Endodermal cell (in vitro differentiated cells): ENCODE data around the gene NAT8L. TPM values are rescaled to one million over a fixed set of nuclear protein-coding genes. Genes with fewer than 3 reads are reported as not detected.
A peak's percentile ranks its signal among the peaks of the same experiment; 100 is the strongest.

Experiments used
- DNase-seq: peaks from one replicate; pipeline ENCODE4 v3.0.0-alpha.2; 2017
- H3K27ac ChIP-seq: 2 replicates; pipeline ENCODE4 v1.5.1; 2013; ENCODE audit warnings: mild to moderate bottlenecking, low read depth, low read length, moderate library complexity
- H3K27me3 ChIP-seq: 2 replicates; pipeline ENCODE4 v1.6.1; 2013; ENCODE audit warnings: mild to moderate bottlenecking, low read length, moderate library complexity; ENCODE audit not compliant: insufficient read depth, control insufficient read depth, poor library complexity, severe bottlenecking
- H3K36me3 ChIP-seq: 2 replicates; pipeline ENCODE4 v1.7.0; 2013; ENCODE audit warnings: mild to moderate bottlenecking, low read length, moderate library complexity; ENCODE audit not compliant: control insufficient read depth, insufficient read depth
- H3K4me1 ChIP-seq: one replicate; pipeline ENCODE4 v1.7.0; 2013; ENCODE audit warnings: low read length; ENCODE audit not compliant: control insufficient read depth, insufficient read depth
- H3K4me3 ChIP-seq: 2 replicates; pipeline ENCODE4 v1.5.1; 2013; ENCODE audit warnings: mild to moderate bottlenecking, low read length, moderate library complexity
- H3K9ac ChIP-seq: 2 replicates; pipeline ENCODE4 v1.6.1; 2013; ENCODE audit warnings: mild to moderate bottlenecking, low read length, moderate library complexity; ENCODE audit not compliant: poor library complexity, severe bottlenecking; ENCODE audit errors: extremely low read depth
- H3K9me3 ChIP-seq: 2 replicates; pipeline ENCODE4 v1.6.1; 2013; ENCODE audit warnings: mild to moderate bottlenecking, low read length, moderate library complexity; ENCODE audit not compliant: control insufficient read depth
- H3K27ac Mint-ChIP-seq: 2 replicates; pipeline ENCODE4 v1.8.0; 2020; ENCODE audit warnings: mixed read lengths
- H3K27me3 Mint-ChIP-seq: 2 replicates; pipeline ENCODE4 v1.8.0; 2021; ENCODE audit warnings: mild to moderate bottlenecking, mixed read lengths; ENCODE audit not compliant: insufficient read depth
- H3K36me3 Mint-ChIP-seq: 2 replicates; pipeline ENCODE4 v1.8.0; 2020; ENCODE audit warnings: low read depth, mixed read lengths
- H3K4me1 Mint-ChIP-seq: 2 replicates; pipeline ENCODE4 v1.8.0; 2020; ENCODE audit warnings: mixed read lengths
- H3K4me3 Mint-ChIP-seq: 2 replicates; pipeline ENCODE4 v1.8.0; 2020; ENCODE audit warnings: mild to moderate bottlenecking, moderate library complexity, mixed read lengths
- H3K9me3 Mint-ChIP-seq: 2 replicates; pipeline ENCODE4 v1.8.0; 2020; ENCODE audit warnings: mild to moderate bottlenecking, mixed read lengths
- CTCF ChIP-seq: fragments of 200-600 bp; sonication (generic); conservative IDR thresholded peaks from 2 replicates; pipeline ENCODE4 v1.5.0; 2021; ENCODE audit warnings: antibody characterized with exemption, mild to moderate bottlenecking
- WGBS, 2 experiments: methylation state at CpG; one replicate each; pipeline versions ENCODE4 v1.1.5 to v1.1.7; 2013; ENCODE audit warnings: missing lambda C conversion rate in 2 of 2, mixed read lengths in 1 of 2; ENCODE audit not compliant: insufficient coverage in 1 of 2, insufficient read length in 1 of 2; 5-methylcytosine and 5-hydroxymethylcytosine counted together
- total RNA-seq, 2 donors: library from RNA; stranded (reverse); fragmentation: NEBNext Ultra II Directional in 1 of 2; extraction: Animal tissue kit (Norgen Biotek cat#: 25700) in 1 of 2; gene quantifications; 2 replicates in 1 of 2; 3 replicates in 1 of 2; pipeline ENCODE4 v1.2.1, GENCODE V29; 2021

The NAT8L gene
- total RNA-seq, 2 donors from 2014 or later: 5.0 to 6.4 TPM

GRCh38 chr4:2078584-2078983 lies 19.5 kb downstream of the NAT8L start:
- H3K36me3 ChIP-seq: no peaks in the 10 kb centered on the region
- 88 to 89% methylated on average over 9 of the region's 9 CpGs for WGBS, 2 experiments
- Mint-ChIP-seq H3K27me3 (peaks cover 3% of the 10 kb centered on the region), H3K9me3 (no peaks in the 10 kb centered on the region), H3K4me1 (no peaks in the 10 kb centered on the region), H3K27ac (no peak overlapping the region), H3K36me3 (no peaks in the 10 kb centered on the region), H3K4me3 (no peak overlapping the region)
- TF ChIP-seq CTCF: no peak
- H3K27me3 ChIP-seq: no peaks in the 10 kb centered on the region
- no peaks in the 10 kb centered on the region for H3K9me3 ChIP-seq
- no peak overlapping the region for H3K27ac ChIP-seq
- H3K9ac ChIP-seq: no peak overlapping the region
- H3K4me3 ChIP-seq: no peak overlapping the region
- peak; percentile 30 for DNase-seq
- H3K4me1 ChIP-seq: no peaks in the 10 kb centered on the region

DNA sequence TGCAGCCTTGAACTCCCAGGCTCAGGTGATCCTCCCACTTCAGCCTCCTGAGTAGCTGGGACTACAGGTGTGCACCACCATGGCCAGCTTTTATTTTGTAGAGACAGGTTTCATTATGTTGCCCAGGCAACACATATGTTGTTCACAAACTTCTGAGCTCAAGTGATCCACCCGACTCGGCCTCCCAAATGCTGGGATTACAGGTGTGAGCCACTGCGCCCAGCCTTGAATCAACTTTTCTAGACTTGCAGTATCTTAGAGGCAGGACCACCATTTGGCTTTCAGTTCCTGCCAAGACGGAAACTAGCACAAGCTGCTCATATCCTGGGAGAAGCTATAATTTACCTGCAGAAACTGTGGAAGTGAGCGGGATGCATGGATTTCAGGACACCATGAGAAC lies 19.9 kb downstream of the NAT8L start:
- H3K27me3 ChIP-seq: no peaks in the 10 kb centered on the region
- no peak overlapping the region for H3K27ac ChIP-seq
- no peaks in the 10 kb centered on the region for H3K9me3 ChIP-seq
- H3K4me3 Mint-ChIP-seq: no peak overlapping the region
- H3K9ac ChIP-seq: no peak overlapping the region
- no peak for TF ChIP-seq CTCF
- no peak overlapping the region for H3K27ac Mint-ChIP-seq
- no peaks in the 10 kb centered on the region for H3K4me1 ChIP-seq
- H3K36me3 ChIP-seq: no peaks in the 10 kb centered on the region
- H3K4me3 ChIP-seq: no peak overlapping the region
- no peaks in the 10 kb centered on the region for H3K4me1 Mint-ChIP-seq
- no peaks in the 10 kb centered on the region for H3K36me3 Mint-ChIP-seq
- peak; percentile 7 for DNase-seq
- no peaks in the 10 kb centered on the region for H3K9me3 Mint-ChIP-seq
- H3K27me3 Mint-ChIP-seq: peaks cover 3% of the 10 kb centered on the region
- WGBS, 2 experiments: 93 to 94% methylated on average over 5 of the region's 5 CpGs

GRCh38 chr4:2079926-2080325 lies 20.8 kb downstream of the NAT8L start:
- Histone ChIP-seq H3K4me1 (no peaks in the 10 kb centered on the region), H3K27me3 (no peaks in the 10 kb centered on the region), H3K9ac (no peak overlapping the region), H3K36me3 (no peaks in the 10 kb centered on the region), H3K9me3 (no peaks in the 10 kb centered on the region), H3K27ac (no peak overlapping the region), H3K4me3 (no peak overlapping the region)
- peak; percentile 21 for DNase-seq
- H3K4me1 Mint-ChIP-seq: no peaks in the 10 kb centered on the region
- no peak overlapping the region for H3K27ac Mint-ChIP-seq
- no peaks in the 10 kb centered on the region for H3K9me3 Mint-ChIP-seq
- H3K4me3 Mint-ChIP-seq: no peak overlapping the region
- peaks cover 3% of the 10 kb centered on the region for H3K27me3 Mint-ChIP-seq
- TF ChIP-seq CTCF: no peak
- no peaks in the 10 kb centered on the region for H3K36me3 Mint-ChIP-seq
- 89 to 100% methylated on average over 2 to 9 of the region's 9 CpGs for WGBS, 2 experiments
